Activated T-cell treated with anti-CD3 and anti-CD28 coated beads, Interleukin-2, amount 50 U/mL, for 48 hours (primary cell): ENCODE data around the gene ANK2.

Source experiments
- DNase-seq, 2 experiments: peaks; one replicate each; pipeline ENCODE4 v3.0.0-alpha.2; 2020

The ANK2 gene

GRCh38 chr4:113049421-113050370, at the start of gene ANK2:
Gene ANK2 (plus strand): TSS chr4:113049653. CDS start chr4:113049729, 76 bp downstream.
- no peak for DNase-seq

- DNase-seq: no peak
These were observed 45.6 kb upstream of the ANK2 start for GRCh38 chr4:113003841-113004240.

GRCh38 chr4:113004655-113005054, 44.8 kb upstream of the ANK2 start:
- DNase-seq: no peak

- no peak for DNase-seq
These were observed 42.8 kb upstream of the ANK2 start for GRCh38 chr4:113006632-113007031.

- no peak for DNase-seq
These were observed 42.3 kb upstream of the ANK2 start for GRCh38 chr4:113007151-113007550.

- no peak for DNase-seq
These were observed 41.3 kb upstream of the ANK2 start for GRCh38 chr4:113008135-113008534.

- DNase-seq: no peak
These were observed 40.7 kb upstream of the ANK2 start for GRCh38 chr4:113008716-113009115.

GRCh38 chr4:113009461-113009860, 40.0 kb upstream of the ANK2 start:
- no peak for DNase-seq

- no peak for DNase-seq
These were observed 37.2 kb upstream of the ANK2 start for GRCh38 chr4:113012122-113012725.

GRCh38 chr4:113012786-113013185, 36.7 kb upstream of the ANK2 start:
- DNase-seq: no peak

GRCh38 chr4:113013751-113014150, 35.7 kb upstream of the ANK2 start:
- DNase-seq: no peak

GRCh38 chr4:113016377-113016776, 33.1 kb upstream of the ANK2 start:
- DNase-seq: no peak

GRCh38 chr4:113020966-113021365, 28.5 kb upstream of the ANK2 start:
- DNase-seq: no peak

GRCh38 chr4:113024388-113024787, 25.1 kb upstream of the ANK2 start:
- DNase-seq: no peak

GRCh38 chr4:113025416-113025815, 24.0 kb upstream of the ANK2 start:
- no peak for DNase-seq

- no peak for DNase-seq
These were observed 22.9 kb upstream of the ANK2 start for GRCh38 chr4:113026556-113026955.

GRCh38 chr4:113028074-113028473, 21.4 kb upstream of the ANK2 start:
- DNase-seq: no peak

GRCh38 chr4:113031212-113031611, 18.2 kb upstream of the ANK2 start:
- no peak for DNase-seq

GRCh38 chr4:113040793-113041192, 8.7 kb upstream of the ANK2 start:
- DNase-seq: no peak

GRCh38 chr4:113042502-113042901, 7.0 kb upstream of the ANK2 start:
- DNase-seq: no peak

- DNase-seq: no peak
These were observed 5.9 kb upstream of the ANK2 start for GRCh38 chr4:113043591-113043990.

- no peak for DNase-seq
These were observed 910 bp downstream of the ANK2 start for GRCh38 chr4:113050371-113050755.

- no peak for DNase-seq
These were observed 1.4 kb downstream of the ANK2 start for GRCh38 chr4:113050837-113051236.

- no peak for DNase-seq
These were observed 1.9 kb downstream of the ANK2 start for GRCh38 chr4:113051361-113051760.
